Measurements from ENCODE around the gene CRYGS. TPM values are rescaled to one million over a fixed set of nuclear protein-coding genes. Genes with fewer than 3 reads are reported as not detected.
"Not testable (repeated sequence)": the region's sequence is repeated elsewhere in the genome, so short reads cannot be mapped to it uniquely, and the experiment has no call there.

Gene CRYGS
- total RNA-seq, 2 experiments from 2014 or later, result 3.5 to 7.0 TPM

DNA sequence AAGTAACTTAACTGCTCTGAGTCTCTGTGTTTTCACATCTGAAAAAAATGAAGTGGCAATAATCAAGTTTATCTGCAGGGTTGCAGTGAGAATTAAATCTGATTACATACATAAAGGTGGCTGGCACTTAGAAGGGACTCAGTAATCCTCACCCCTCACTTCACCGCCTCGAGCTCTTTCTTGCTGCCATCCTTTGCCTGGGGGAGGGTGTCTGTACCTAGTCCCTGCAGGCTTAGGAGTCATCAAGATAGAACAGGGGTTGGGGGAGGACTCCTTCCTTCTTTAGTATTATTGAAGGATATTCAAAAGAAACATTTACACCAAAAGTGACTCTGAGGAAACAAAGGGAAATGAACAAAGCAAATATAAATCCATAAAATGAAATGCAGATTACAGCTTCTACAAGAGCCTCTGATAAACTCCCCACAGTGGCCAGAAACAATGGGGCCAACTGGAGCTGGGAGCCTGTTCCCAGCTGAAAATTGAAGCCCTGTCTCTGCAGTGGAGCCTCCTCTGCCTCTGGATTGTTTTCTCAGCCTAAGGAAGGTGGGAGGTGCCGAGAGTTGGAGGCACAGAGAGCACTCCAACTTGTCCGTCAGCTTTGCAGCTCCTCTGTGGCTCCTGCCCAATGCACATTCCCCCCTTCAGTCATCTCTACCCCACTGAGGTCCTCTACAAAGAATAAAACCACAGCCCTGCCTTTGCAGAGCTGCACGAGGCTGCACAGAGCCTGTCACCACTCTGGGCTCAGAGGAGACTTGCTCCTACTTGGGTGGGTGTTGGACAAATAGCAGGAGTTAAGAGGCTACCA lies 41.8 kb downstream of the CRYGS start:
- no peak overlapping the region for H3K4me3 ChIP-seq (ENCODE audit: low read depth, low read length, poor library complexity, severe bottlenecking)
- H3K79me2 ChIP-seq (ENCODE audit: insufficient read depth, low read depth, low read length), result no peaks in the 10 kb centered on the region
- TF ChIP-seq EZH2phosphoT487 (IDR thresholded peaks at IDR 0.05; ENCODE audit: borderline replicate concordance, low read depth, low read length), result no peak
- TF ChIP-seq, protein P1, sequence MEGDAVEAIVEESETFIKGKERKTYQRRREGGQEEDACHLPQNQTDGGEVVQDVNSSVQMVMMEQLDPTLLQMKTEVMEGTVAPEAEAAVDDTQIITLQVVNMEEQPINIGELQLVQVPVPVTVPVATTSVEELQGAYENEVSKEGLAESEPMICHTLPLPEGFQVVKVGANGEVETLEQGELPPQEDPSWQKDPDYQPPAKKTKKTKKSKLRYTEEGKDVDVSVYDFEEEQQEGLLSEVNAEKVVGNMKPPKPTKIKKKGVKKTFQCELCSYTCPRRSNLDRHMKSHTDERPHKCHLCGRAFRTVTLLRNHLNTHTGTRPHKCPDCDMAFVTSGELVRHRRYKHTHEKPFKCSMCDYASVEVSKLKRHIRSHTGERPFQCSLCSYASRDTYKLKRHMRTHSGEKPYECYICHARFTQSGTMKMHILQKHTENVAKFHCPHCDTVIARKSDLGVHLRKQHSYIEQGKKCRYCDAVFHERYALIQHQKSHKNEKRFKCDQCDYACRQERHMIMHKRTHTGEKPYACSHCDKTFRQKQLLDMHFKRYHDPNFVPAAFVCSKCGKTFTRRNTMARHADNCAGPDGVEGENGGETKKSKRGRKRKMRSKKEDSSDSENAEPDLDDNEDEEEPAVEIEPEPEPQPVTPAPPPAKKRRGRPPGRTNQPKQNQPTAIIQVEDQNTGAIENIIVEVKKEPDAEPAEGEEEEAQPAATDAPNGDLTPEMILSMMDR (conservative IDR thresholded peaks at IDR 0.05; ENCODE audit: low read length), result no peak
- ChIA-PET CTCF (ENCODE audit: unreplicated experiment) (no interaction called here), POLR2A (interaction anchor here (0.6 kb wide), 1 partner anchor 256 kb away, joined by 3 read pairs; no protein-coding TSS in a partner anchor)
- BruUV-seq (replicated peaks), result no TSS peak
- no peaks in the 10 kb centered on the region for H3K9me2 ChIP-seq (ENCODE audit: insufficient read depth, low read length)
- no peaks in the 10 kb centered on the region for H3K4me1 ChIP-seq (ENCODE audit: insufficient read depth, low read length, poor library complexity, severe bottlenecking)
- H3K27ac ChIP-seq (ENCODE audit: low read depth, low read length, poor library complexity, severe bottlenecking), result no peak overlapping the region
- DNase-seq (ENCODE audit: low spot score), result no peak
- no peak overlapping the region for H2AFZ ChIP-seq (ENCODE audit: low read length)
- H3K9me3 ChIP-seq (ENCODE audit: low read length), result no peaks in the 10 kb centered on the region
- intact Hi-C loops (cut with micrococcal nuclease; ENCODE audit: unreplicated experiment), result no loop called here
- no peaks in the 10 kb centered on the region for H3K36me3 ChIP-seq (ENCODE audit: insufficient read depth, low read length)
- no peaks in the 10 kb centered on the region for H4K20me1 ChIP-seq (ENCODE audit: insufficient read depth, low read length)
- H3K4me2 ChIP-seq (ENCODE audit: low read length), result no peak overlapping the region

DNA sequence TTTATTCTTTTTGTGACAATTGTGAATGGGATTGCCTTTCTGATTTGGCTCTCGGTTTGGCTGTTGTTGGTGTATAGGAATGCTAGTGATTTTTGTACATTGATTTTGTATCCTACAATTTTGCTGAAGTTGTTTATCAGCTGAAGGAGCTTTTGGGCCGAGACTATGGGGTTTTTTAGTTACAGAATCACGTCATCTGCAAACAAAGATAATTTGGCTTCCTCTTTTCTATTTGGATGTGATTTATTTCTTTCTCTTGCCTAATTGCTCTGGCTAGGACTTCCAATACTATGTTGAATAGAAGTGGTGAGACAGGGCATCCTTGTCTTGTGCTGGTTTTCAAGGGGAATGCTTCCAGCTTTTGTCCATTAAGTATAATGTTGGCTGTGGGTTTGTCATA lies 44.2 kb downstream of the CRYGS start:
- H3K4me1 ChIP-seq (ENCODE audit: insufficient read depth, low read length, poor library complexity, severe bottlenecking); DNase-seq (ENCODE audit: low spot score); H3K4me2 ChIP-seq (ENCODE audit: low read length); BruUV-seq (replicated peaks); H3K36me3 ChIP-seq (ENCODE audit: insufficient read depth, low read length); H3K4me3 ChIP-seq (ENCODE audit: low read depth, low read length, poor library complexity, severe bottlenecking); H4K20me1 ChIP-seq (ENCODE audit: insufficient read depth, low read length); H3K9me3 ChIP-seq (ENCODE audit: low read length); H3K9me2 ChIP-seq (ENCODE audit: insufficient read depth, low read length); intact Hi-C loops (cut with micrococcal nuclease; ENCODE audit: unreplicated experiment); H3K79me2 ChIP-seq (ENCODE audit: insufficient read depth, low read depth, low read length); H3K27ac ChIP-seq (ENCODE audit: low read depth, low read length, poor library complexity, severe bottlenecking); CTCF ChIA-PET (ENCODE audit: unreplicated experiment); H2AFZ ChIP-seq (ENCODE audit: low read length): not testable (repeated sequence)
- POLR2A ChIA-PET, result interaction anchor here (0.6 kb wide), 2 partner anchors 229 to 850 kb away, joined by 3 to 4 read pairs; no protein-coding TSS in a partner anchor

DNA sequence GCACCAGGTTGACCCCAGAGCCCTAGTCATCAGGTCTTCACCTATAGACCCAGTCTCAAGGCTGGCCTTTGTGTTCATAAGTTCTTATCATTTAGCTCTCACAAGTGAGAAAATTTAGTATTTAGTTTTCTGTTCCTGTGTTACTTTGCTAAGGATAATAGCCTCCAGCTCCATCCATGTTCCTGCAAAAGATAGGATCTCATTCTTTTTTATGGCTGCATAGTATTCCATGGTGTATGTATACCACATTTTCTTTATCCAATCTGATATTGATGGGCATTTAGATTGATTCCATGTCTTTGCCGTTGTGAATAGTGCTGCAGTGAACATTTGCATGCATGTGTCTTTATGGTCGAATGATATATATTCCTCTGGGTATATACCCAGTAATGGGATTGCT lies 46.2 kb downstream of the CRYGS start:
- H3K4me1 ChIP-seq (ENCODE audit: insufficient read depth, low read length, poor library complexity, severe bottlenecking); intact Hi-C loops (cut with micrococcal nuclease; ENCODE audit: unreplicated experiment); H3K4me3 ChIP-seq (ENCODE audit: low read depth, low read length, poor library complexity, severe bottlenecking); H3K4me2 ChIP-seq (ENCODE audit: low read length); H3K79me2 ChIP-seq (ENCODE audit: insufficient read depth, low read depth, low read length); H3K27ac ChIP-seq (ENCODE audit: low read depth, low read length, poor library complexity, severe bottlenecking); DNase-seq (ENCODE audit: low spot score); CTCF ChIA-PET (ENCODE audit: unreplicated experiment); H3K9me2 ChIP-seq (ENCODE audit: insufficient read depth, low read length); H2AFZ ChIP-seq (ENCODE audit: low read length); H3K9me3 ChIP-seq (ENCODE audit: low read length); H3K36me3 ChIP-seq (ENCODE audit: insufficient read depth, low read length); BruUV-seq (replicated peaks); H4K20me1 ChIP-seq (ENCODE audit: insufficient read depth, low read length): not testable (repeated sequence)
- POLR2A ChIA-PET, result interaction anchor here (0.6 to 0.7 kb wide), 3 partner anchors 18 to 1322 kb away, joined by 3 read pairs; no protein-coding TSS in a partner anchor

All from OCI-LY7 (cell line).